Measurements from ENCODE around the gene GABARAP. TPM values are rescaled to one million over a fixed set of nuclear protein-coding genes. Genes with fewer than 3 reads are reported as not detected.

GABARAP gene
- polyA plus RNA-seq, 12 donors: 201 to 913 (median 299) TPM; not detected in 1

Other genes starting within 250 kb of the GABARAP start
- gene ALOX12, start 246.4 kb downstream of the GABARAP start, polyA plus RNA-seq (ENCODE audit: insufficient read length in 12 of 12): 1 to 10 TPM in 6 of 12 donors, under 1 TPM in 4, not detected in 2; 0.62 to 4.0 (median 1.3) TPM
- gene RNASEK, start 229.8 kb downstream of the GABARAP start, polyA plus RNA-seq (ENCODE audit: insufficient read length in 12 of 12): 100 to 1,000 TPM in 10 of 12 donors, 10 to 100 TPM in 1, not detected in 1; 89.8 to 231 (median 118) TPM
- 10 to 100 TPM in 11 of 12 donors, not detected in 1; 16.2 to 24.7 (median 18.8) TPM for gene BCL6B, start 219.4 kb downstream of the GABARAP start, polyA plus RNA-seq (ENCODE audit: insufficient read length in 12 of 12)
- 1 to 10 TPM in 9 of 12 donors, under 1 TPM in 1, not detected in 2; 0.86 to 2.9 (median 1.2) TPM for gene SLC16A13, start 206.4 kb downstream of the GABARAP start, polyA plus RNA-seq (ENCODE audit: insufficient read length in 12 of 12)
- gene SLC16A11, start 198.4 kb downstream of the GABARAP start, polyA plus RNA-seq (ENCODE audit: insufficient read length in 12 of 12): 1 to 10 TPM in 1 of 12 donors, under 1 TPM in 6, not detected in 5; 0.09 to 1.6 (median 0.16) TPM
- gene CLEC10A, start 162.2 kb downstream of the GABARAP start, polyA plus RNA-seq (ENCODE audit: insufficient read length in 12 of 12): 1 to 10 TPM in 10 of 12 donors, not detected in 2; 1.1 to 4.4 (median 1.5) TPM
- gene ASGR2, start 127.6 kb downstream of the GABARAP start, polyA plus RNA-seq (ENCODE audit: insufficient read length in 12 of 12): 1 to 10 TPM in 2 of 12 donors, under 1 TPM in 8, not detected in 2; 0.12 to 1.9 (median 0.33) TPM
- 1 to 10 TPM in 10 of 12 donors, not detected in 2; 1.4 to 10.0 (median 2.2) TPM for gene ASGR1, start 63.1 kb downstream of the GABARAP start, polyA plus RNA-seq (ENCODE audit: insufficient read length in 12 of 12)
- gene DLG4, start 22.6 kb downstream of the GABARAP start, polyA plus RNA-seq (ENCODE audit: insufficient read length in 12 of 12): 10 to 100 TPM in 11 of 12 donors, not detected in 1; 14.8 to 47.6 (median 19.5) TPM
- 100 to 1,000 TPM in 11 of 12 donors, not detected in 1; 217 to 359 (median 236) TPM for gene ACADVL, start 22.5 kb downstream of the GABARAP start, polyA plus RNA-seq (ENCODE audit: insufficient read length in 12 of 12)
- 10 to 100 TPM in 11 of 12 donors, not detected in 1; 26.7 to 49.0 (median 33.7) TPM for gene DVL2, start 7.9 kb downstream of the GABARAP start, polyA plus RNA-seq (ENCODE audit: insufficient read length in 12 of 12)
- gene PHF23, start 3.0 kb downstream of the GABARAP start, polyA plus RNA-seq (ENCODE audit: insufficient read length in 12 of 12): 10 to 100 TPM in 11 of 12 donors, not detected in 1; 22.6 to 56.9 (median 33.3) TPM
- 100 to 1,000 TPM in 11 of 12 donors, not detected in 1; 152 to 205 (median 181) TPM for gene CTDNEP1, start 9.3 kb upstream of the GABARAP start, polyA plus RNA-seq (ENCODE audit: insufficient read length in 12 of 12)
- gene ELP5, start 9.8 kb upstream of the GABARAP start, polyA plus RNA-seq (ENCODE audit: insufficient read length in 12 of 12): 10 to 100 TPM in 11 of 12 donors, not detected in 1; 32.1 to 70.1 (median 38.0) TPM
- gene CLDN7, start 20.0 kb upstream of the GABARAP start, polyA plus RNA-seq (ENCODE audit: insufficient read length in 12 of 12): 10 to 100 TPM in 1 of 12 donors, 1 to 10 TPM in 7, under 1 TPM in 3, not detected in 1; 0.32 to 39.4 (median 1.1) TPM
- gene SLC2A4, start 39.3 kb upstream of the GABARAP start, polyA plus RNA-seq (ENCODE audit: insufficient read length in 12 of 12): 10 to 100 TPM in 10 of 12 donors, 1 to 10 TPM in 1, not detected in 1; 6.9 to 49.0 (median 19.5) TPM
- 1 to 10 TPM in 9 of 12 donors, under 1 TPM in 2, not detected in 1; 0.41 to 6.7 (median 2.3) TPM for gene YBX2, start 52.2 kb upstream of the GABARAP start, polyA plus RNA-seq (ENCODE audit: insufficient read length in 12 of 12)
- 100 to 1,000 TPM; 199 to 437 (median 272) TPM for gene EIF5A, start 65.2 kb upstream of the GABARAP start, polyA plus RNA-seq (ENCODE audit: insufficient read length in 12 of 12)
- 100 to 1,000 TPM in 1 of 12 donors, 10 to 100 TPM in 10, not detected in 1; 56.0 to 125 (median 60.5) TPM for gene GPS2, start 72.9 kb upstream of the GABARAP start, polyA plus RNA-seq (ENCODE audit: insufficient read length in 12 of 12)
- 10 to 100 TPM in 11 of 12 donors, not detected in 1; 12.7 to 24.9 (median 17.4) TPM for gene NEURL4, start 86.9 kb upstream of the GABARAP start, polyA plus RNA-seq (ENCODE audit: insufficient read length in 12 of 12)
- 10 to 100 TPM in 3 of 12 donors, 1 to 10 TPM in 8, not detected in 1; 2.8 to 17.4 (median 8.1) TPM for gene ACAP1, start 94.1 kb upstream of the GABARAP start, polyA plus RNA-seq (ENCODE audit: insufficient read length in 12 of 12)
- gene KCTD11, start 109.7 kb upstream of the GABARAP start, polyA plus RNA-seq (ENCODE audit: insufficient read length in 12 of 12): 1 to 10 TPM in 11 of 12 donors, not detected in 1; 5.0 to 9.0 (median 6.6) TPM
- not detected for gene TMEM95, start 112.7 kb upstream of the GABARAP start, polyA plus RNA-seq (ENCODE audit: insufficient read length in 12 of 12)
- 1 to 10 TPM in 2 of 12 donors, under 1 TPM in 8, not detected in 2; 0.15 to 3.8 (median 0.47) TPM for gene TNK1, start 138.6 kb upstream of the GABARAP start, polyA plus RNA-seq (ENCODE audit: insufficient read length in 12 of 12)
- 10 to 100 TPM in 11 of 12 donors, not detected in 1; 19.8 to 52.1 (median 23.2) TPM for gene PLSCR3, start 152.1 kb upstream of the GABARAP start, polyA plus RNA-seq (ENCODE audit: insufficient read length in 12 of 12)
- 10 to 100 TPM in 11 of 12 donors, not detected in 1; 45.1 to 67.7 (median 49.8) TPM for gene TMEM256, start 161.6 kb upstream of the GABARAP start, polyA plus RNA-seq (ENCODE audit: insufficient read length in 12 of 12)
- gene NLGN2, start 165.4 kb upstream of the GABARAP start, polyA plus RNA-seq (ENCODE audit: insufficient read length in 12 of 12): 10 to 100 TPM in 11 of 12 donors, not detected in 1; 17.0 to 37.6 (median 24.5) TPM
- not detected for gene SPEM1, start 177.9 kb upstream of the GABARAP start, polyA plus RNA-seq (ENCODE audit: insufficient read length in 12 of 12)
- not detected for gene SPEM2, start 183.2 kb upstream of the GABARAP start, polyA plus RNA-seq (ENCODE audit: insufficient read length in 12 of 12)
- gene SPEM3, start 186.4 kb upstream of the GABARAP start, polyA plus RNA-seq (ENCODE audit: insufficient read length in 12 of 12): not detected
- 1 to 10 TPM in 3 of 12 donors, under 1 TPM in 7, not detected in 2; 0.62 to 2.2 (median 0.86) TPM for gene TMEM102, start 193.0 kb upstream of the GABARAP start, polyA plus RNA-seq (ENCODE audit: insufficient read length in 12 of 12)
- gene FGF11, start 197.1 kb upstream of the GABARAP start, polyA plus RNA-seq (ENCODE audit: insufficient read length in 12 of 12): 10 to 100 TPM in 1 of 12 donors, 1 to 10 TPM in 9, under 1 TPM in 1, not detected in 1; 0.97 to 15.9 (median 2.4) TPM
- 10 to 100 TPM in 11 of 12 donors, not detected in 1; 35.1 to 91.7 (median 79.7) TPM for gene CHRNB1, start 202.6 kb upstream of the GABARAP start, polyA plus RNA-seq (ENCODE audit: insufficient read length in 12 of 12)
- gene ZBTB4, start 237.2 kb upstream of the GABARAP start, polyA plus RNA-seq (ENCODE audit: insufficient read length in 12 of 12): 10 to 100 TPM in 11 of 12 donors, not detected in 1; 20.6 to 54.7 (median 24.4) TPM
- under 1 TPM in 9 of 12 donors, not detected in 3; 0.08 to 0.65 (median 0.29) TPM for gene SLC35G6, start 239.0 kb upstream of the GABARAP start, polyA plus RNA-seq (ENCODE audit: insufficient read length in 12 of 12)
- gene POLR2A, start 241.9 kb upstream of the GABARAP start, polyA plus RNA-seq (ENCODE audit: insufficient read length in 12 of 12): 100 to 1,000 TPM in 2 of 12 donors, 10 to 100 TPM in 10; 42.7 to 443 (median 60.3) TPM

All from muscle of arm (tissue), 12 donors.